Fibroblast of lung (primary cell): Measurements from ENCODE around the gene FKBP10.

ENCODE experiments used
- CTCF ChIP-seq, 2 donors: IDR thresholded peaks in 1 of 2; conservative IDR thresholded peaks in 1 of 2; 1 replicate in 1 of 2; 2 replicates in 1 of 2; pipeline ENCODE4 v1.5.1; 2011 to 2012; ENCODE audit warnings: low read length in 2 of 2, control low read depth in 1 of 2, inconsistent platforms in 1 of 2, low read depth in 1 of 2, mild to moderate bottlenecking in 1 of 2
- EZH2 ChIP-seq: IDR thresholded peaks from 2 replicates; pipeline ENCODE4 v1.5.1; 2012; ENCODE audit warnings: low read length, control low read depth, mild to moderate bottlenecking; ENCODE audit errors: missing control alignments

GRCh38 chr17:41800601-41801373 is 12.0 kb upstream of the FKBP10 start:
- TF ChIP-seq CTCF (conservative IDR thresholded peaks at IDR 0.05 in 1 of 2, IDR thresholded peaks at IDR 0.05 in 1 of 2; ENCODE audit: low read depth in 1 of 2, low read length in 2 of 2), result no peak
- TF ChIP-seq EZH2, result no peak
